Esophagus (tissue), 2 donors: ENCODE results near the gene TMEM98. TPM values are rescaled to one million over a fixed set of nuclear protein-coding genes. Genes with fewer than 3 reads are reported as not detected.
"Not testable (repeated sequence)": the region's sequence is repeated elsewhere in the genome, so short reads cannot be mapped to it uniquely, and the experiment has no call there.

Source experiments
- H3K27ac ChIP-seq, 2 donors: one replicate each; pipeline ENCODE4 v1.5.1; 2013; ENCODE audit warnings: low read depth in 2 of 2, mild to moderate bottlenecking in 2 of 2, inconsistent platforms in 1 of 2, low read length in 1 of 2, moderate library complexity in 1 of 2
- H3K27me3 ChIP-seq, 2 donors: one replicate each; pipeline ENCODE4 v1.6.1; 2013; ENCODE audit warnings: low read length in 2 of 2, control low read depth in 1 of 2, mild to moderate bottlenecking in 1 of 2; ENCODE audit not compliant: insufficient read depth in 2 of 2, control insufficient read depth in 1 of 2
- H3K36me3 ChIP-seq, 2 donors: one replicate each; pipeline ENCODE4 v1.6.1; 2013; ENCODE audit warnings: low read length in 1 of 2; ENCODE audit not compliant: control insufficient read depth in 2 of 2, insufficient read depth in 2 of 2
- H3K4me1 ChIP-seq, 2 donors: one replicate each; pipeline ENCODE4 v1.6.1; 2013; ENCODE audit warnings: low read length in 1 of 2; ENCODE audit not compliant: control insufficient read depth in 2 of 2, insufficient read depth in 2 of 2
- H3K4me3 ChIP-seq, 2 donors: one replicate each; pipeline ENCODE4 v1.5.1; 2013; ENCODE audit warnings: low read length in 2 of 2, mild to moderate bottlenecking in 2 of 2, low read depth in 1 of 2, moderate library complexity in 1 of 2
- H3K9me3 ChIP-seq, 2 donors: one replicate each; pipeline ENCODE4 v1.6.1; 2013; ENCODE audit warnings: mild to moderate bottlenecking in 2 of 2, low read depth in 1 of 2, low read length in 1 of 2, moderate library complexity in 1 of 2; ENCODE audit not compliant: control insufficient read depth in 2 of 2, insufficient read depth in 1 of 2
- WGBS, 2 donors: extraction: QIAGEN DNeasy Blood & Tissue Kit; methylation state at CpG; one replicate each; pipeline ENCODE4 v1.1.7; 2013; 5-methylcytosine and 5-hydroxymethylcytosine counted together
- polyA plus RNA-seq, 2 donors: library from polyadenylated mRNA; stranded (reverse); fragments of 200-250 nt; gene quantifications; one replicate each; pipeline ENCODE4 v1.2.3, GENCODE V29; 2013
- donor health status: healthy with polysubstance abuse.
- donor health status: Bipolar disorder and iron deficiency.

The TMEM98 gene
- polyA plus RNA-seq, 2 donors, result 6.0 to 18.2 TPM

GRCh38 chr17:32947736-32948135, 19.8 kb downstream of the TMEM98 start:
- H3K4me3 ChIP-seq, result no peak overlapping the region
- H3K36me3 ChIP-seq, result no peaks in the 10 kb centered on the region
- peaks cover 0 to 2% of the 10 kb centered on the region in 2 donors for H3K4me1 ChIP-seq
- no peaks in the 10 kb centered on the region for H3K27me3 ChIP-seq
- H3K27ac ChIP-seq, result no peak overlapping the region
- no peaks in the 10 kb centered on the region for H3K9me3 ChIP-seq
- 100% methylated on average over 1 of the region's 1 CpG for WGBS, 2 donors

- no peaks in the 10 kb centered on the region for H3K36me3 ChIP-seq
- peaks cover 0 to 2% of the 10 kb centered on the region in 2 donors for H3K4me1 ChIP-seq
- no peak overlapping the region for H3K27ac ChIP-seq
- no peaks in the 10 kb centered on the region for H3K9me3 ChIP-seq
- no peaks in the 10 kb centered on the region for H3K27me3 ChIP-seq
- no peak overlapping the region for H3K4me3 ChIP-seq
- 69 to 77% methylated on average over 7 of the region's 7 CpGs for WGBS, 2 donors
These were observed 21.2 kb downstream of the TMEM98 start for GRCh38 chr17:32949181-32949580.

- not testable (repeated sequence) for H3K4me3 ChIP-seq, H3K27ac ChIP-seq, H3K9me3 ChIP-seq, H3K36me3 ChIP-seq, H3K27me3 ChIP-seq, H3K4me1 ChIP-seq
- WGBS, 2 donors, result 68% methylated on average over 1 of the region's 1 CpG
These were observed 24.5 kb downstream of the TMEM98 start for GRCh38 chr17:32952491-32952890.

- no peaks in the 10 kb centered on the region for H3K9me3 ChIP-seq
- no peak overlapping the region for H3K4me3 ChIP-seq
- H3K27me3 ChIP-seq, result peaks cover 0 to 2% of the 10 kb centered on the region in 2 donors
- no peaks in the 10 kb centered on the region for H3K36me3 ChIP-seq
- H3K27ac ChIP-seq, result no peak overlapping the region
- H3K4me1 ChIP-seq, result no peaks in the 10 kb centered on the region
These were observed 25.1 kb downstream of the TMEM98 start for GRCh38 chr17:32953045-32953444.

- Histone ChIP-seq H3K27ac (no peak overlapping the region), H3K4me3 (no peak overlapping the region)
- 84 to 87% methylated on average over 2 of the region's 2 CpGs for WGBS, 2 donors
These were observed 25.9 kb downstream of the TMEM98 start for GRCh38 chr17:32953857-32954256.

GRCh38 chr17:32954477-32954876, 26.5 kb downstream of the TMEM98 start:
- H3K4me1 ChIP-seq, result no peaks in the 10 kb centered on the region
- 36 to 40% methylated on average over 8 of the region's 8 CpGs for WGBS, 2 donors
- no peak overlapping the region for H3K27ac ChIP-seq
- peaks cover 0 to 2% of the 10 kb centered on the region in 2 donors for H3K27me3 ChIP-seq
- H3K36me3 ChIP-seq, result no peaks in the 10 kb centered on the region
- H3K9me3 ChIP-seq, result no peaks in the 10 kb centered on the region
- H3K4me3 ChIP-seq, result no peak overlapping the region

More at GRCh38 chr17:32953857-32954256, 25.9 kb downstream of the TMEM98 start:
- H3K9me3 ChIP-seq, result no peaks in the 10 kb centered on the region
- H3K4me1 ChIP-seq, result no peaks in the 10 kb centered on the region
- no peaks in the 10 kb centered on the region for H3K36me3 ChIP-seq
- peaks cover 0 to 2% of the 10 kb centered on the region in 2 donors for H3K27me3 ChIP-seq

- Histone ChIP-seq H3K36me3 (no peaks in the 10 kb centered on the region), H3K27ac (no peak overlapping the region)
These were observed 27.2 kb downstream of the TMEM98 start for GRCh38 chr17:32955155-32955554.

GRCh38 chr17:32956240-32956970, 28.5 kb downstream of the TMEM98 start:
- 71 to 79% methylated on average over 5 of the region's 5 CpGs for WGBS, 2 donors
- Histone ChIP-seq H3K4me1 (no peaks in the 10 kb centered on the region), H3K4me3 (no peak overlapping the region), H3K36me3 (no peaks in the 10 kb centered on the region), H3K9me3 (no peaks in the 10 kb centered on the region), H3K27me3 (peaks cover 0 to 2% of the 10 kb centered on the region in 2 donors), H3K27ac (no peak overlapping the region)

More at GRCh38 chr17:32955155-32955554, 27.2 kb downstream of the TMEM98 start:
- Histone ChIP-seq H3K4me3 (no peak overlapping the region), H3K4me1 (no peaks in the 10 kb centered on the region), H3K9me3 (no peaks in the 10 kb centered on the region), H3K27me3 (peaks cover 0 to 2% of the 10 kb centered on the region in 2 donors)
- WGBS, 2 donors, result 76 to 84% methylated on average over 1 of the region's 1 CpG

- Histone ChIP-seq H3K4me3 (no peak overlapping the region), H3K9me3 (no peaks in the 10 kb centered on the region), H3K4me1 (no peaks in the 10 kb centered on the region), H3K27ac (no peak overlapping the region), H3K36me3 (no peaks in the 10 kb centered on the region), H3K27me3 (peaks cover 0 to 2% of the 10 kb centered on the region in 2 donors)
- 27 to 32% methylated on average over 2 of the region's 2 CpGs for WGBS, 2 donors
These were observed 30.5 kb downstream of the TMEM98 start for GRCh38 chr17:32958418-32958817.

- Histone ChIP-seq H3K4me1 (no peaks in the 10 kb centered on the region), H3K4me3 (no peak overlapping the region), H3K27ac (no peak overlapping the region), H3K9me3 (no peaks in the 10 kb centered on the region), H3K36me3 (no peaks in the 10 kb centered on the region), H3K27me3 (no peaks in the 10 kb centered on the region)
- 83 to 85% methylated on average over 2 of the region's 2 CpGs for WGBS, 2 donors
These were observed 32.9 kb downstream of the TMEM98 start for GRCh38 chr17:32960815-32961214.
